ENCODE data around the gene VAV3.

- TF ChIP-seq EZH2 (IDR thresholded peaks at IDR 0.05; ENCODE audit: low read length, missing control alignments) (no peak), CTCF (conservative IDR thresholded peaks at IDR 0.05 in 1 of 2, IDR thresholded peaks at IDR 0.05 in 1 of 2; ENCODE audit: low read depth in 1 of 2, low read length in 2 of 2) (no peak)
Observed at GRCh38 chr1:107710005-107710404, 255.0 kb downstream of the VAV3 start.

All from fibroblast of lung (primary cell).